Chondrocyte (in vitro differentiated cells): Measurements from ENCODE around the gene SPSB4. TPM values are rescaled to one million over a fixed set of nuclear protein-coding genes. Genes with fewer than 3 reads are reported as not detected.

Source experiments
- DNase-seq: peaks from one replicate; pipeline ENCODE4 v3.0.0; 2021; ENCODE audit warnings: mixed read lengths, low spot score
- H3K27ac Mint-ChIP-seq: one replicate; pipeline ENCODE4 v1.8.0; 2021; ENCODE audit warnings: mild to moderate bottlenecking, moderate library complexity, mixed read lengths; ENCODE audit not compliant: unreplicated experiment
- H3K27me3 Mint-ChIP-seq: 2 replicates; pipeline ENCODE4 v1.8.0; 2021; ENCODE audit warnings: low read depth, mixed read lengths
- H3K36me3 Mint-ChIP-seq: 2 replicates; pipeline ENCODE4 v1.8.0; 2021; ENCODE audit warnings: low read depth, mixed read lengths
- H3K4me1 Mint-ChIP-seq: 2 replicates; pipeline ENCODE4 v1.8.0; 2021; ENCODE audit warnings: low read depth, mild to moderate bottlenecking, mixed read lengths
- H3K4me3 Mint-ChIP-seq: one replicate; pipeline ENCODE4 v1.8.0; 2021; ENCODE audit warnings: mild to moderate bottlenecking, moderate library complexity, mixed read lengths; ENCODE audit not compliant: unreplicated experiment
- H3K9me3 Mint-ChIP-seq: 2 replicates; pipeline ENCODE4 v1.8.0; 2021; ENCODE audit warnings: low read depth, mixed read lengths
- total RNA-seq: library from RNA; stranded (reverse); gene quantifications from 3 replicates; pipeline ENCODE4 v1.2.1, GENCODE V29; 2021
- TF ChIP-seq, protein P1 (sequence below): fragments of 200-600 bp; sonication (generic); IDR thresholded peaks from 2 replicates; pipeline ENCODE4 v1.5.0; 2021; ENCODE audit warnings: antibody characterized with exemption, mild to moderate bottlenecking, moderate library complexity

Gene SPSB4
- total RNA-seq, 1 donor from 2014 or later = 1.9 TPM

DNA sequence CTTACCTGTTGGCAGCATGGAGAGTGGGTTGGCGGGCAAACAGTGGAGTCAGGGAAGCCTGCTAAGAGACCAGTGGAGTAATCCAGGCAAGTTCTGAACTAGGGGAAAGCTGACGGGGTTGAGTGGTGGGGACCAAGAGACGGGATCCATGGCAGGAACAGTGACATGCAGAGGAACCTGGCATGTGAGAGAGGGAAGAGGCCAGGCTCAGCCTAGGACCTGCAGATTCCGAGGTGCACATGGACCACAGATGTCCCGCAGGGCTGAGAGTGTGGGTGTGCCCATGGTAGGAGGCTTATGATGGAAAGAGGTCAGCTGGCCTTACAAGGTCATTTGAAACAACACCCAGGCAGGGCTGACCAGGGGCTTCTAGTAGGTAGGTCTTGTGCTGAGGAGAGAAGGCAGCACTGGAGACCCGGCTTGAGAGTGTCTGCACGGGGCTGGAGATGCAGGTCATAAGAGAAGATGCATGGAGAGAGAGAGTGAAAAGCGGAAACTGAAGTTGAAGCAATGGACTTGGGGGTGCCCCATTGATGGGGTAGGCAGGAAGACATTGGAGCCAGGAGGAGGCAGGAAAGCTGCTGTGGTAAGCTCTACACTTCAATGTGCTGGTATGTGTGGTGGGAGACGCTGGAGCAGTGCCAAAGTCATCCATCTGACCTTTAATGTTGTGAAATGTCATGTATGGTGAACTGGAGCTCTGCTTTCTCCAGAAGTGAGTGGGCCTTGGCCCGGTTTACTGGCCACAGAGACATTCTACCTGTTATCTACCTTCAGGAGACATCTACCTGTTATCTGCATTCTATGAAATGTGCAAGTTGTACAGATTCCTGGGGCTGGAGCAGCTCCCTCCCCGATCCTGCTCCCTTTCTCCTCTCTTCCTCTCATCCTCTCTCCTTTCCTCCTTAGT is 4.6 kb downstream of the SPSB4 start:
- Mint-ChIP-seq H3K27ac (no peak overlapping the region), H3K4me1 (peaks cover 13% of the 10 kb centered on the region), H3K4me3 (no peak overlapping the region), H3K9me3 (peaks cover 4% of the 10 kb centered on the region), H3K36me3 (no peaks in the 10 kb centered on the region), H3K27me3 (peaks cover 4% of the 10 kb centered on the region)
- TF ChIP-seq, protein P1, sequence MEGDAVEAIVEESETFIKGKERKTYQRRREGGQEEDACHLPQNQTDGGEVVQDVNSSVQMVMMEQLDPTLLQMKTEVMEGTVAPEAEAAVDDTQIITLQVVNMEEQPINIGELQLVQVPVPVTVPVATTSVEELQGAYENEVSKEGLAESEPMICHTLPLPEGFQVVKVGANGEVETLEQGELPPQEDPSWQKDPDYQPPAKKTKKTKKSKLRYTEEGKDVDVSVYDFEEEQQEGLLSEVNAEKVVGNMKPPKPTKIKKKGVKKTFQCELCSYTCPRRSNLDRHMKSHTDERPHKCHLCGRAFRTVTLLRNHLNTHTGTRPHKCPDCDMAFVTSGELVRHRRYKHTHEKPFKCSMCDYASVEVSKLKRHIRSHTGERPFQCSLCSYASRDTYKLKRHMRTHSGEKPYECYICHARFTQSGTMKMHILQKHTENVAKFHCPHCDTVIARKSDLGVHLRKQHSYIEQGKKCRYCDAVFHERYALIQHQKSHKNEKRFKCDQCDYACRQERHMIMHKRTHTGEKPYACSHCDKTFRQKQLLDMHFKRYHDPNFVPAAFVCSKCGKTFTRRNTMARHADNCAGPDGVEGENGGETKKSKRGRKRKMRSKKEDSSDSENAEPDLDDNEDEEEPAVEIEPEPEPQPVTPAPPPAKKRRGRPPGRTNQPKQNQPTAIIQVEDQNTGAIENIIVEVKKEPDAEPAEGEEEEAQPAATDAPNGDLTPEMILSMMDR = no peak
- no peak for DNase-seq

DNA sequence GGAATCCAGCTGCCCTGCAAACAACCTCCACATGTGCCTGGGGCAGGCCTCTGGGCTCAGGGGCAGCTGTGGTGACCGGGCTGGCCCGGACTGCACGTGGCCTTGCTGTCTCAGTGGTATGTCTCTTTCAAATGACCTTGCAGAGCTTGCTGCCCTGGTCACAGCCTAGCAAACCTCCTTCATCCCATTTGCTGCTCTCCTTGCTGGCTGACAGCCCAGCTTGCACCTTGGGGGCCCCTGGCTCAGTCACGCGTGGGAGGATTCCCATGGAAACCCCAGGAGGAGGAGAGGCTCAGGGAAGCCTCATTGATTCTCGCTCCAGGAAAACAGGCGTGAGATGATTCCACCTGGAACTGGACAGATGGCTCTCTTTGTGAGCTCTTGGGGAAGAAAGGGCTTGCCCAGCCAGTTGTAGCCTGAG is 5.6 kb downstream of the SPSB4 start:
- Mint-ChIP-seq H3K36me3 (no peaks in the 10 kb centered on the region), H3K4me1 (peaks cover 13% of the 10 kb centered on the region), H3K27me3 (peaks cover 4% of the 10 kb centered on the region), H3K4me3 (no peak overlapping the region), H3K27ac (no peak overlapping the region), H3K9me3 (peaks cover 4% of the 10 kb centered on the region)
- DNase-seq = no peak
- TF ChIP-seq, protein P1 = no peak

DNA sequence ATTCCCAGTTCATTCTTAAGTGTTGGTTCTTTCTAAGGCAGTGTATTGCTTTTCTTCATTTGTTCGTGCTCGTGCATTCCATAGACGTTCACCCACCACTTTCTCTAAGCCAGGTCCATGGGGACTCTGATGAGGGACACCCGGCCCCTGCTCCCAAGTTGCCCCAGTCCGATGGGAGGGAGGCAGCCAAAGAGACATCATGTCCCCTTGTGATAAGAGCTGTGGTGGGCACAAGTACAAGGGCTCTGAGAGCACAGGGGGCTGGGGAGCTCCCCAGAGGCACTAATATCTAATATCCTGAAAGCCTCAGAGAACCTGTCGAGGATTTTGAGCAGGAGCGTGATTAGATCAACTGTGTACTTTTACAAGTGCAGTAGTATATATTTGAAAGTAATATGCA is 6.3 kb downstream of the SPSB4 start:
- Mint-ChIP-seq H3K9me3 (peaks cover 4% of the 10 kb centered on the region), H3K4me1 (peaks cover 7% of the 10 kb centered on the region), H3K27ac (no peak overlapping the region), H3K4me3 (no peak overlapping the region), H3K27me3 (peaks cover 4% of the 10 kb centered on the region), H3K36me3 (no peaks in the 10 kb centered on the region)
- DNase-seq = no peak
- TF ChIP-seq, protein P1 = no peak

DNA sequence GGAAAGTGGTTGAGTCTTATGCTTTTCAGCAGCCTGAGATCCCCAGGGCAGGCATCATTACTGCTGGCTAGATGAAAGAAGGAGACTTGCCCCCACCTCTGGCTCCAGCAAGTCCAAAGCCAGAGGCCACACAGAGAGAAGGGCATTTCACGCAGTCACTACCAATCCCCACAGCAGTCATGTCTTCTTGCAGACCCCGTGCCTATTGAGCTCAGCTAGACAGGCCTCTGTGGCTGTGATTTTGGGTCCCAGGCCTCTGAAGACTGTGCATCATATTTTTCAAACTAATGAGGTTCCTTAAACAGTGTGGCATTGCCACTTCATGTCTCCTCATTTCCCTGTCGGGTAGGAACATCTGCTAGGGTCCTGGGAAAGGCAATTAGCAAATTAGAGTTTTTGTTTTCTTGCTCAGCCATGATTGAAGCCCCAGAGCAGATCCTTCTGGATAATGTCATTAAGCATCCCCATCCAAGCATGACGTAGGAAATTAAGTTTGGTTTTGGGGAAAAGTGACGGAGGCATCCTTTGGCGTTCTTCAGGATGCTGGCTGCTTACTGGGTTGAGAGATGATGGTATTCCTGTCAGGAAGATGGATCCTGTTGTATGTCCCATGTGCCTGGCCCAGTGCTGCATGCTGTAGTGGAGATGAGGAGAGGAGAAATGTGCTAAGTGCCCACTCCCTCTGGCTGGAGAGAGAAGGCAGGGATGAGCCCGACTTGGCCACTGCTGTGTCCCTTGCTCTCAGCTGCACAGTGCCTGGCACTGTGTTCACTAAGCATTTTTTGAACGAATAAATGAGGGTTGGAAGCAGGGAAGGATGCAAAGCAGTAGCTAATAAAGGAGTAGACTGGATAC is 7.0 kb downstream of the SPSB4 start:
- no peaks in the 10 kb centered on the region for H3K36me3 Mint-ChIP-seq
- H3K9me3 Mint-ChIP-seq = peaks cover 4% of the 10 kb centered on the region
- DNase-seq = no peak
- H3K27me3 Mint-ChIP-seq = peaks cover 4% of the 10 kb centered on the region
- H3K4me1 Mint-ChIP-seq = no peaks in the 10 kb centered on the region
- H3K27ac Mint-ChIP-seq = no peak overlapping the region
- no peak overlapping the region for H3K4me3 Mint-ChIP-seq
- TF ChIP-seq, protein P1 = no peak

DNA sequence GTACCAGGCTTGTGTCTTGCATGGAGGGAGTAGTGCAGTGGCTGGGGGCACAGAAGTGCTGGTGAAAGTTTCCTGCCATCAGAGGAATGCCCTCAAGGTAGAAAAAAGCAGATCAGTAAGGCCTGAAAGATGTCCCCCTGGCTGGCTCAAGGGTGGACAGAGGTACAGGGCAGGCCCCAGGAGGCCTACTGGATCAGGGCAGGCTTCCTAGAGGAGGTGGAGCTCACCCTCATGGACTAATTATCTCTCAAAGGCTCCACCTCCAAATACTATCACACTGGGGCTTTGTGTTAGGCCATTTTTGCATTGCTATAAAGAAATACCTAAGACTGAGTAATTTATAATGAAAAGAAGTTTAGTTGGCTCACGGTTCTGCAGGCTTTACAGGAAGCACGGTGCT is 7.8 kb downstream of the SPSB4 start:
- peaks cover 4% of the 10 kb centered on the region for H3K27me3 Mint-ChIP-seq
- no peak for DNase-seq
- H3K4me3 Mint-ChIP-seq = no peak overlapping the region
- H3K4me1 Mint-ChIP-seq = no peaks in the 10 kb centered on the region
- H3K9me3 Mint-ChIP-seq = peaks cover 4% of the 10 kb centered on the region
- no peaks in the 10 kb centered on the region for H3K36me3 Mint-ChIP-seq
- H3K27ac Mint-ChIP-seq = no peak overlapping the region
- TF ChIP-seq, protein P1 = no peak
